AG09309 (cell line): ENCODE results near the gene MICAL1.
"Not testable (repeated sequence)": the region's sequence is repeated elsewhere in the genome, so short reads cannot be mapped to it uniquely, and the experiment has no call there.

Experiments used
- DNase-seq: peaks from one replicate; pipeline ENCODE4 v3.0.0-alpha.2; 2010; ENCODE audit warnings: low read depth
- H3K4me3 ChIP-seq: 2 replicates; pipeline ENCODE4 v1.5.1; 2011; ENCODE audit warnings: mild to moderate bottlenecking, low read depth, low read length, moderate library complexity; ENCODE audit not compliant: control insufficient read depth
- CTCF ChIP-seq: IDR thresholded peaks from 2 replicates; pipeline ENCODE4 v1.5.1; 2011; ENCODE audit warnings: mild to moderate bottlenecking, low read depth, low read length, inconsistent platforms; ENCODE audit not compliant: insufficient read depth, control insufficient read depth; ENCODE audit errors: missing control alignments

The MICAL1 gene

GRCh38 chr6:109469591-109470189, 14.1 kb upstream of the MICAL1 start:
- DNase-seq: no peak
- TF ChIP-seq CTCF: no peak
- H3K4me3 ChIP-seq: no peak overlapping the region

- TF ChIP-seq CTCF: no peak
- DNase-seq: no peak
- H3K4me3 ChIP-seq: no peak overlapping the region
Observed at GRCh38 chr6:109467696-109468095, 12.1 kb upstream of the MICAL1 start.

GRCh38 chr6:109466212-109466923, 10.8 kb upstream of the MICAL1 start:
- TF ChIP-seq CTCF: no peak
- no peak overlapping the region for H3K4me3 ChIP-seq

GRCh38 chr6:109465772-109466171, 10.2 kb upstream of the MICAL1 start:
- TF ChIP-seq CTCF: no peak
- H3K4me3 ChIP-seq: no peak overlapping the region
- no peak for DNase-seq

More at GRCh38 chr6:109466212-109466923, 10.8 kb upstream of the MICAL1 start:
- DNase-seq: no peak

GRCh38 chr6:109461733-109462526, 6.4 kb upstream of the MICAL1 start:
- DNase-seq: no peak
- no peak overlapping the region for H3K4me3 ChIP-seq
- no peak for TF ChIP-seq CTCF

- not testable (repeated sequence) for DNase-seq, H3K4me3 ChIP-seq
Observed at GRCh38 chr6:109461205-109461604, 5.6 kb upstream of the MICAL1 start.

- TF ChIP-seq CTCF: no peak
- no peak for DNase-seq
- no peak overlapping the region for H3K4me3 ChIP-seq
Observed at GRCh38 chr6:109460161-109460829, 4.7 kb upstream of the MICAL1 start.
